Jurkat, Clone E6-1 (cell line): ENCODE results near the gene ZNF416.

Source experiments
- DNase-seq: peaks from one replicate; pipeline ENCODE4 v3.0.0-alpha.2; 2011; ENCODE audit warnings: low read depth, low spot score
- H3K4me3 ChIP-seq: 2 replicates; pipeline ENCODE4 v1.5.1; 2011; ENCODE audit warnings: mild to moderate bottlenecking, low read length, control low read depth, moderate library complexity

ZNF416 gene

GRCh38 chr19:57560049-57560491 is 18.6 kb downstream of the ZNF416 start:
- no peak for DNase-seq
- peak overlapping the region; percentile 88 for H3K4me3 ChIP-seq

GRCh38 chr19:57559404-57560025 is 19.2 kb downstream of the ZNF416 start, which contains the start of gene ZNF550:
Gene ZNF550, minus strand, starts transcription at chr19:57559863. Its CDS starts 181 bp downstream, at chr19:57559682.
- DNase-seq: peak; percentile 83
- H3K4me3 ChIP-seq: peak within 1 kb of the TSS; percentile 88

GRCh38 chr19:57559008-57559403 is 19.7 kb downstream of the ZNF416 start:
- DNase-seq: no peak
- peak overlapping the region; percentile 88 for H3K4me3 ChIP-seq

- peak overlapping the region; percentile 88 for H3K4me3 ChIP-seq
- peak; percentile 6 for DNase-seq
Measured at GRCh38 chr19:57558525-57558924, 20.2 kb downstream of the ZNF416 start.

- no peak overlapping the region for H3K4me3 ChIP-seq
Measured at GRCh38 chr19:57557659-57558058, 21.1 kb downstream of the ZNF416 start.

GRCh38 chr19:57552432-57552831 is 26.3 kb downstream of the ZNF416 start:
- H3K4me3 ChIP-seq: no peak overlapping the region
- DNase-seq: no peak

More at GRCh38 chr19:57557659-57558058, 21.1 kb downstream of the ZNF416 start:
- DNase-seq: no peak

- H3K4me3 ChIP-seq: no peak overlapping the region
- no peak for DNase-seq
Measured at GRCh38 chr19:57546513-57546912, 32.2 kb downstream of the ZNF416 start.

GRCh38 chr19:57537953-57538547 is 40.7 kb downstream of the ZNF416 start:
- H3K4me3 ChIP-seq: no peak overlapping the region
- no peak for DNase-seq

- peak; percentile 92 for DNase-seq
- peak within 1 kb of the TSS; percentile 82 for H3K4me3 ChIP-seq
Measured at GRCh38 chr19:57527136-57527881, 51.4 kb downstream of the ZNF416 start, which contains the start of gene ZNF549. Gene ZNF549, plus strand, starts transcription at chr19:57527356. Its CDS starts 218 bp downstream, at chr19:57527574.
